H9 (cell line): ENCODE measurements around the gene SYNE4. TPM values are rescaled to one million over a fixed set of nuclear protein-coding genes. Genes with fewer than 3 reads are reported as not detected.

ENCODE experiments used
- DNase-seq: peaks from one replicate; pipeline ENCODE4 v3.0.0-alpha.2; 2017
- H2AFZ ChIP-seq: one replicate; pipeline ENCODE4 v1.6.1; 2013; ENCODE audit warnings: mild to moderate bottlenecking, low read length, control low read depth, moderate library complexity
- H2AK5ac ChIP-seq: 2 replicates; pipeline ENCODE4 v1.6.1; 2013; ENCODE audit warnings: low read length, control low read depth, mixed read lengths; ENCODE audit not compliant: insufficient read length
- H2BK120ac ChIP-seq: one replicate; pipeline ENCODE4 v1.6.1; 2013; ENCODE audit warnings: low read depth, mild to moderate bottlenecking, low read length, control low read depth, inconsistent platforms; ENCODE audit not compliant: poor library complexity, severe bottlenecking
- H2BK12ac ChIP-seq: 2 replicates; pipeline ENCODE4 v1.6.1; 2013; ENCODE audit warnings: low read length, control low read depth, mixed read lengths, low read depth; ENCODE audit not compliant: insufficient read length
- H2BK15ac ChIP-seq: 2 replicates; pipeline ENCODE4 v1.6.1; 2013; ENCODE audit warnings: low read depth, low read length, control low read depth
- H2BK20ac ChIP-seq: one replicate; pipeline ENCODE4 v1.6.1; 2013; ENCODE audit warnings: low read depth, mild to moderate bottlenecking, low read length, control low read depth, inconsistent platforms; ENCODE audit not compliant: poor library complexity, severe bottlenecking
- H2BK5ac ChIP-seq: 2 replicates; pipeline ENCODE4 v1.6.1; 2013; ENCODE audit warnings: low read length, control low read depth, mixed read lengths; ENCODE audit not compliant: insufficient read length
- H3K14ac ChIP-seq: 2 replicates; pipeline ENCODE4 v1.6.1; 2013; ENCODE audit warnings: low read length, control low read depth; ENCODE audit not compliant: insufficient read depth
- H3K18ac ChIP-seq: 2 replicates; pipeline ENCODE4 v1.6.1; 2013; ENCODE audit warnings: low read depth, mild to moderate bottlenecking, mixed read lengths, low read length, control low read depth; ENCODE audit not compliant: insufficient read length
- H3K23ac ChIP-seq: 2 replicates; pipeline ENCODE4 v1.6.1; 2013; ENCODE audit warnings: low read length, control low read depth, mixed read lengths, low read depth; ENCODE audit not compliant: insufficient read length
- H3K23me2 ChIP-seq: 2 replicates; pipeline ENCODE4 v1.6.1; 2013; ENCODE audit warnings: low read depth, mild to moderate bottlenecking, mixed read lengths, low read length, control low read depth; ENCODE audit not compliant: insufficient read length, poor library complexity, severe bottlenecking
- H3K27ac ChIP-seq: 2 replicates; pipeline ENCODE4 v1.5.1; 2013; ENCODE audit warnings: low read length, control low read depth, mixed read lengths, low read depth; ENCODE audit not compliant: insufficient read length
- H3K27me3 ChIP-seq: 2 replicates; pipeline ENCODE4 v1.6.1; 2013; ENCODE audit warnings: low read length, control low read depth, inconsistent platforms; ENCODE audit not compliant: insufficient read depth
- H3K4ac ChIP-seq: 2 replicates; pipeline ENCODE4 v1.6.1; 2013; ENCODE audit warnings: low read depth, mild to moderate bottlenecking, control low read depth, inconsistent platforms, low read length, moderate library complexity
- H3K4me1 ChIP-seq: 2 replicates; pipeline ENCODE4 v1.6.1; 2013; ENCODE audit warnings: low read length, control low read depth, inconsistent platforms; ENCODE audit not compliant: insufficient read depth
- H3K4me2 ChIP-seq: 2 replicates; pipeline ENCODE4 v1.6.1; 2013; ENCODE audit warnings: low read length, control low read depth, mixed read lengths; ENCODE audit not compliant: insufficient read length, insufficient read depth
- H3K56ac ChIP-seq: 2 replicates; pipeline ENCODE4 v1.6.1; 2013; ENCODE audit warnings: low read depth, mild to moderate bottlenecking, mixed read lengths, low read length, control low read depth; ENCODE audit not compliant: insufficient read length
- H3K79me1 ChIP-seq: 2 replicates; pipeline ENCODE4 v1.6.1; 2013; ENCODE audit warnings: low read depth, mild to moderate bottlenecking, moderate library complexity, low read length, control low read depth, inconsistent platforms; ENCODE audit not compliant: insufficient read depth, poor library complexity, severe bottlenecking
- H3K79me2 ChIP-seq: 2 replicates; pipeline ENCODE4 v1.6.1; 2013; ENCODE audit warnings: low read length, control low read depth, inconsistent platforms; ENCODE audit not compliant: insufficient read depth
- H3K9ac ChIP-seq: 2 replicates; pipeline ENCODE4 v1.6.1; 2013; ENCODE audit warnings: low read length, control low read depth, mixed read lengths; ENCODE audit not compliant: insufficient read length; ENCODE audit errors: extremely low read depth
- H3K9me3 ChIP-seq: one replicate; pipeline ENCODE4 v1.6.1; 2013; ENCODE audit warnings: low read depth, low read length, inconsistent platforms; ENCODE audit not compliant: control insufficient read depth
- H3T11ph ChIP-seq: one replicate; pipeline ENCODE4 v1.6.1; 2013; ENCODE audit warnings: mild to moderate bottlenecking, low read length, control low read depth, inconsistent platforms
- H4K20me1 ChIP-seq: one replicate; pipeline ENCODE4 v1.6.1; 2013; ENCODE audit not compliant: control insufficient read depth, insufficient read length, insufficient read depth
- H4K5ac ChIP-seq: 2 replicates; pipeline ENCODE4 v1.6.1; 2013; ENCODE audit warnings: low read depth, mild to moderate bottlenecking, mixed read lengths, low read length, control low read depth; ENCODE audit not compliant: insufficient read length
- H4K8ac ChIP-seq: replicated peaks from 2 replicates; pipeline ENCODE4 v1.6.1; 2013; ENCODE audit warnings: low read length, control low read depth, mixed read lengths, low read depth; ENCODE audit not compliant: insufficient read length
- H4K91ac ChIP-seq: 2 replicates; pipeline ENCODE4 v1.6.1; 2013; ENCODE audit warnings: low read depth, mild to moderate bottlenecking, moderate library complexity, mixed read lengths, low read length, control low read depth; ENCODE audit not compliant: insufficient read length
- H3K27ac Mint-ChIP-seq, 3 experiments: 2 replicates in 2 of 3; 3 replicates in 1 of 3; pipeline ENCODE4 v1.8.0; 2020 to 2021; ENCODE audit warnings: mixed read lengths in 3 of 3, mild to moderate bottlenecking in 1 of 3, moderate library complexity in 1 of 3
- H3K27me3 Mint-ChIP-seq: 2 replicates; pipeline ENCODE4 v1.8.0; 2021; ENCODE audit warnings: low read depth, mild to moderate bottlenecking, moderate library complexity, mixed read lengths
- H3K36me3 Mint-ChIP-seq, 3 experiments: 2 replicates in 2 of 3; 3 replicates in 1 of 3; pipeline ENCODE4 v1.8.0; 2020 to 2021; ENCODE audit warnings: low read depth in 3 of 3, mixed read lengths in 3 of 3; ENCODE audit not compliant: insufficient read depth in 1 of 3
- H3K4me1 Mint-ChIP-seq, 2 experiments: 2 replicates each; pipeline ENCODE4 v1.8.0; 2020; ENCODE audit warnings: mixed read lengths in 2 of 2
- H3K4me3 Mint-ChIP-seq, 2 experiments: 2 replicates in 1 of 2; 3 replicates in 1 of 2; pipeline ENCODE4 v1.8.0; 2020 to 2021; ENCODE audit warnings: mild to moderate bottlenecking in 2 of 2, mixed read lengths in 2 of 2, moderate library complexity in 1 of 2
- H3K9me3 Mint-ChIP-seq, 2 experiments: 2 replicates in 1 of 2; 3 replicates in 1 of 2; pipeline ENCODE4 v1.8.0; 2020; ENCODE audit warnings: mild to moderate bottlenecking in 2 of 2, mixed read lengths in 2 of 2, moderate library complexity in 1 of 2
- WGBS: extraction: QIAGEN DNeasy Blood & Tissue Kit; methylation state at CpG from one replicate; pipeline ENCODE4 v1.1.7; 2013; ENCODE audit warnings: missing lambda C conversion rate, low lambda C conversion rate, mixed read lengths; ENCODE audit not compliant: insufficient read length; ENCODE audit errors: extremely low coverage; 5-methylcytosine and 5-hydroxymethylcytosine counted together
- total RNA-seq: library from RNA; stranded (reverse); gene quantifications from 2 replicates; pipeline ENCODE4 v1.2.1, GENCODE V29; 2021
- TF ChIP-seq, protein P1 (sequence below): fragments of 200-600 bp; sonication (generic); conservative IDR thresholded peaks from 3 replicates; pipeline ENCODE4 v1.8.0; 2021; ENCODE audit warnings: antibody characterized with exemption, mild to moderate bottlenecking

Gene SYNE4
- total RNA-seq, 1 experiment from 2014 or later: 19.2 TPM

DNA sequence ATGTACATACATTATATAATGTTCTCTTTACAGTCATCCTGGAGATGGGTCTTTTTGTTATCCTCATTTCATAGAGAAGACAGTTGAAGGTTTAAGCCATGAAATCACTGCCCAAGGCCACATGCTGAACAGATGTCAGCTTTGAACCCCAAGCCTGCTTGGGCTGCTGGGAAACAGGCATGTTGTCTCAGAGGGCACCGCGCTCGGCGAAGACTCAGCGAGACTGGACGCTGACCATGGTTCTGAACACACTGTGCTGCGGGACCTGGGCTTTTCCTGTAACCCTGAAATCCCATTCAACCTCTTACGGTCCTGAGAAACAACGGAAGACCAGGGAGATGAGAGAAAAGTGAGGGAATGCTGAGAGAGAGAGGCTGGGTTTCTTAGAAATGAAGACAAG, 45.1 kb downstream of the SYNE4 start:
- Histone ChIP-seq H4K5ac (no peak overlapping the region), H3K56ac (no peak overlapping the region), H2AK5ac (no peak overlapping the region), H2AFZ (no peak overlapping the region), H3K27ac (no peak overlapping the region), H3K4me2 (no peak overlapping the region), H4K8ac (no peak overlapping the region), H3K79me1 (no peaks in the 10 kb centered on the region), H3K4ac (no peak overlapping the region), H3K23ac (no peak overlapping the region), H4K91ac (no peak overlapping the region), H4K20me1 (peaks cover under 1% of the 10 kb centered on the region), H3K23me2 (no peaks in the 10 kb centered on the region), H2BK12ac (no peak overlapping the region), H3K4me1 (no peaks in the 10 kb centered on the region), H3K9me3 (no peaks in the 10 kb centered on the region), H2BK120ac (no peak overlapping the region), H3T11ph (no peak overlapping the region), H2BK20ac (no peak overlapping the region), H3K79me2 (no peaks in the 10 kb centered on the region), H2BK5ac (no peak overlapping the region), H3K27me3 (peaks cover 9% of the 10 kb centered on the region), H3K9ac (no peak overlapping the region), H3K18ac (no peak overlapping the region), H3K14ac (no peak overlapping the region), H2BK15ac (no peak overlapping the region)
- DNase-seq: peak; percentile 76
- Mint-ChIP-seq H3K36me3 (no peaks in the 10 kb centered on the region), H3K27me3 (peaks cover 51% of the 10 kb centered on the region), H3K4me3 (no peak overlapping the region), H3K4me1 (no peaks in the 10 kb centered on the region), H3K27ac (no peak overlapping the region), H3K9me3 (no peaks in the 10 kb centered on the region; a peak in 1 of 5 replicates)
- TF ChIP-seq, protein P1, sequence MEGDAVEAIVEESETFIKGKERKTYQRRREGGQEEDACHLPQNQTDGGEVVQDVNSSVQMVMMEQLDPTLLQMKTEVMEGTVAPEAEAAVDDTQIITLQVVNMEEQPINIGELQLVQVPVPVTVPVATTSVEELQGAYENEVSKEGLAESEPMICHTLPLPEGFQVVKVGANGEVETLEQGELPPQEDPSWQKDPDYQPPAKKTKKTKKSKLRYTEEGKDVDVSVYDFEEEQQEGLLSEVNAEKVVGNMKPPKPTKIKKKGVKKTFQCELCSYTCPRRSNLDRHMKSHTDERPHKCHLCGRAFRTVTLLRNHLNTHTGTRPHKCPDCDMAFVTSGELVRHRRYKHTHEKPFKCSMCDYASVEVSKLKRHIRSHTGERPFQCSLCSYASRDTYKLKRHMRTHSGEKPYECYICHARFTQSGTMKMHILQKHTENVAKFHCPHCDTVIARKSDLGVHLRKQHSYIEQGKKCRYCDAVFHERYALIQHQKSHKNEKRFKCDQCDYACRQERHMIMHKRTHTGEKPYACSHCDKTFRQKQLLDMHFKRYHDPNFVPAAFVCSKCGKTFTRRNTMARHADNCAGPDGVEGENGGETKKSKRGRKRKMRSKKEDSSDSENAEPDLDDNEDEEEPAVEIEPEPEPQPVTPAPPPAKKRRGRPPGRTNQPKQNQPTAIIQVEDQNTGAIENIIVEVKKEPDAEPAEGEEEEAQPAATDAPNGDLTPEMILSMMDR: no peak
- WGBS: no CpG with 5 or more reads among the region's 9 CpGs
